ENCODE data around the gene DCLK1.

DNA sequence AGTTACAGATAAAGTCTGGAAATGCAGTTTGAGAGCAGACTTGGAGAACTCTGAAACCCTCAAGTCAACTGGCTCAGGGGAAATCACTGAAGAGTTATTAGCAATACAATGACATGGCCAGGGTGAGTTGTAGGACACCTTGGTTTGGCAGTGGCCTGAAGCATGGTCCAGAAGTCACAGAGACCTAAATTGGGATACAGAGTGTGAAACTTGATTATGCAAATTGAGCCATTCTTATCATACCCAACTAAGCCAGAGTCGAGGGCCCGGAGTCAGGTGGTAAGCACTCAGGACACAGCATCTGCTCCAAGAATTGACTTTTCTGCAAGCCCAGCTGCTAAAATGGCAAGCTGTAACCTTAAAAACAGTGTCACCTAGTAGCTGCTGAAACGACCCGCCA lies 224.5 kb downstream of the DCLK1 start:
- TF ChIP-seq, protein P1, sequence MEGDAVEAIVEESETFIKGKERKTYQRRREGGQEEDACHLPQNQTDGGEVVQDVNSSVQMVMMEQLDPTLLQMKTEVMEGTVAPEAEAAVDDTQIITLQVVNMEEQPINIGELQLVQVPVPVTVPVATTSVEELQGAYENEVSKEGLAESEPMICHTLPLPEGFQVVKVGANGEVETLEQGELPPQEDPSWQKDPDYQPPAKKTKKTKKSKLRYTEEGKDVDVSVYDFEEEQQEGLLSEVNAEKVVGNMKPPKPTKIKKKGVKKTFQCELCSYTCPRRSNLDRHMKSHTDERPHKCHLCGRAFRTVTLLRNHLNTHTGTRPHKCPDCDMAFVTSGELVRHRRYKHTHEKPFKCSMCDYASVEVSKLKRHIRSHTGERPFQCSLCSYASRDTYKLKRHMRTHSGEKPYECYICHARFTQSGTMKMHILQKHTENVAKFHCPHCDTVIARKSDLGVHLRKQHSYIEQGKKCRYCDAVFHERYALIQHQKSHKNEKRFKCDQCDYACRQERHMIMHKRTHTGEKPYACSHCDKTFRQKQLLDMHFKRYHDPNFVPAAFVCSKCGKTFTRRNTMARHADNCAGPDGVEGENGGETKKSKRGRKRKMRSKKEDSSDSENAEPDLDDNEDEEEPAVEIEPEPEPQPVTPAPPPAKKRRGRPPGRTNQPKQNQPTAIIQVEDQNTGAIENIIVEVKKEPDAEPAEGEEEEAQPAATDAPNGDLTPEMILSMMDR (IDR thresholded peaks at IDR 0.05) = no peak
- TF ChIP-seq POLR2A (IDR thresholded peaks at IDR 0.05) = no peak

Data from adrenal gland (tissue), 5 donors.